ENCODE data around the gene MAMSTR.

- TF ChIP-seq, protein P1, sequence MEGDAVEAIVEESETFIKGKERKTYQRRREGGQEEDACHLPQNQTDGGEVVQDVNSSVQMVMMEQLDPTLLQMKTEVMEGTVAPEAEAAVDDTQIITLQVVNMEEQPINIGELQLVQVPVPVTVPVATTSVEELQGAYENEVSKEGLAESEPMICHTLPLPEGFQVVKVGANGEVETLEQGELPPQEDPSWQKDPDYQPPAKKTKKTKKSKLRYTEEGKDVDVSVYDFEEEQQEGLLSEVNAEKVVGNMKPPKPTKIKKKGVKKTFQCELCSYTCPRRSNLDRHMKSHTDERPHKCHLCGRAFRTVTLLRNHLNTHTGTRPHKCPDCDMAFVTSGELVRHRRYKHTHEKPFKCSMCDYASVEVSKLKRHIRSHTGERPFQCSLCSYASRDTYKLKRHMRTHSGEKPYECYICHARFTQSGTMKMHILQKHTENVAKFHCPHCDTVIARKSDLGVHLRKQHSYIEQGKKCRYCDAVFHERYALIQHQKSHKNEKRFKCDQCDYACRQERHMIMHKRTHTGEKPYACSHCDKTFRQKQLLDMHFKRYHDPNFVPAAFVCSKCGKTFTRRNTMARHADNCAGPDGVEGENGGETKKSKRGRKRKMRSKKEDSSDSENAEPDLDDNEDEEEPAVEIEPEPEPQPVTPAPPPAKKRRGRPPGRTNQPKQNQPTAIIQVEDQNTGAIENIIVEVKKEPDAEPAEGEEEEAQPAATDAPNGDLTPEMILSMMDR (IDR thresholded peaks at IDR 0.05 in 2 of 3, conservative IDR thresholded peaks at IDR 0.05 in 1 of 3; ENCODE audit: control insufficient read depth in 2 of 3, extremely low read depth in 1 of 3, insufficient read depth in 1 of 3, low read depth in 3 of 3, low read length in 3 of 3) = no peak
- no peak for TF ChIP-seq CHD1 (IDR thresholded peaks at IDR 0.05; ENCODE audit: low read depth, low read length)
These were observed 37.7 kb upstream of the MAMSTR start for GRCh38 chr19:48757089-48757675.
